ENCODE results near the gene FBN1.

DNA sequence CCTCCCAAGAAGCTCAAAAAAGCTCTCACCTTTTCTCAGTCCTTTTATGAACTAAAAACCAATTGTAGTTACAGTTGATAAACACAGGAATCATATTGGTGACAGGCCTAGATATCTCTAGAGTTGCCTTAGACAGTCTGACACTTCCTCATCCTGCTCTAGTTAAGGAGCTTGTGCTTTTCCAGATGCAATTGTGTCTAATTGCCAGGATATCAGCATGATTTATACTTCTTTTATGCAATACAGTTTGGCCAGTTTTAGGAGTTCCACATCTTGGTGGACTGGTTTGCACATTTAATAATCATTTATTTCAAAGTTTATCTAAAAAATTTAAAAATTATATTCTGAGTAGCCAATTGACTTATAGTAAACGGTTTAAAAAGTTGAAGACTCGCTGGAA, 218.6 kb downstream of the FBN1 start:
- TF ChIP-seq CTCF (IDR thresholded peaks at IDR 0.05) (no peak), POLR2A (IDR thresholded peaks at IDR 0.05) (no peak)

Data from esophagus squamous epithelium (tissue), 4 donors.